ENCODE results near the gene BTG1.

Gene BTG1

DNA sequence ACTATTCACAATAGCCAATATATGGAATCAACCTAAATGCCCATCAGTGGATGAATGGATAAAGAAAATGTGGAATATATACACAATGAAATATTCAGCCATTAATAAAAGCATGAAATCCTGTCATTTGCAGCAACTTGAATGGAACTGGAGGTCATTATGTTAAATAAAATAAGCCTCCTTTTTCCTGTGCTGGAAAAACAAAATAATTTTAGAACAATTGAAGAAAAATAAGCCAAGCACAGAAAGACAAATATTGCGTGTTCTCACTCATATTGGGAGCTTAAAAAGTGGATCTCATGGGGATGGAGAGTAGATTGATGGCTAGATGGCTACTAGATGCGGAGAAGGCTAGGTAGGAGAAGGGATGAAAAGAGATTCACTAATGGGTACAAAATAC is 6.3 kb upstream of the BTG1 start:
- no peaks in the 10 kb centered on the region for H3K36me3 ChIP-seq
- peaks cover 0 to 3% of the 10 kb centered on the region in 2 experiments for H3K4me1 ChIP-seq (ENCODE audit: control insufficient read depth in 1 of 2, insufficient read depth in 1 of 2, low read depth in 1 of 2, low read length in 1 of 2)
- TF ChIP-seq, protein P1, sequence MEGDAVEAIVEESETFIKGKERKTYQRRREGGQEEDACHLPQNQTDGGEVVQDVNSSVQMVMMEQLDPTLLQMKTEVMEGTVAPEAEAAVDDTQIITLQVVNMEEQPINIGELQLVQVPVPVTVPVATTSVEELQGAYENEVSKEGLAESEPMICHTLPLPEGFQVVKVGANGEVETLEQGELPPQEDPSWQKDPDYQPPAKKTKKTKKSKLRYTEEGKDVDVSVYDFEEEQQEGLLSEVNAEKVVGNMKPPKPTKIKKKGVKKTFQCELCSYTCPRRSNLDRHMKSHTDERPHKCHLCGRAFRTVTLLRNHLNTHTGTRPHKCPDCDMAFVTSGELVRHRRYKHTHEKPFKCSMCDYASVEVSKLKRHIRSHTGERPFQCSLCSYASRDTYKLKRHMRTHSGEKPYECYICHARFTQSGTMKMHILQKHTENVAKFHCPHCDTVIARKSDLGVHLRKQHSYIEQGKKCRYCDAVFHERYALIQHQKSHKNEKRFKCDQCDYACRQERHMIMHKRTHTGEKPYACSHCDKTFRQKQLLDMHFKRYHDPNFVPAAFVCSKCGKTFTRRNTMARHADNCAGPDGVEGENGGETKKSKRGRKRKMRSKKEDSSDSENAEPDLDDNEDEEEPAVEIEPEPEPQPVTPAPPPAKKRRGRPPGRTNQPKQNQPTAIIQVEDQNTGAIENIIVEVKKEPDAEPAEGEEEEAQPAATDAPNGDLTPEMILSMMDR (IDR thresholded peaks at IDR 0.05) = no peak
- no peak overlapping the region for H3K4me3 ChIP-seq (ENCODE audit: low read depth in 1 of 2, low read length in 1 of 2)
- no peak overlapping the region for H3K27ac ChIP-seq
- no peaks in the 10 kb centered on the region for H3K27me3 ChIP-seq
- no peaks in the 10 kb centered on the region for H3K9me3 ChIP-seq

DNA sequence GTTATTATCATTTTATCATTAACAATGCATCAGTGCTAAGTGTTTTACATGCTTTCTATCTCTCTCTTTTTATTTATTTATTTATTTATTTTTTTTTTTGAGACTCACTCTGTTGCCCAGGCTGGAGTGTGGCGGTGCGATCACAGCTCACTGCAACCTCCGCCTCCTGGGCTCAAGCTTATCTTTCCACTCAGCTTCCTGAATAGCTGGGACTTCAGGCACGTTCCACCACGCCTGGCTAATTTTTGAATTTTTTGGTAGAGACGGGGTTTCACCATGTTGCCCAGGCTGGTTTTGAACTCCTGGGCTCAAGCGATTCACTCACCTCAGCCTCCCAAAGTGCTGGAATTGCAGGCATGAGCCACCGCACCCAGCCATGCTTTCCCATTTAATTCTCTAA is 3.9 kb upstream of the BTG1 start:
- TF ChIP-seq, protein P1 (IDR thresholded peaks at IDR 0.05) = no peak
- peaks cover 0 to 11% of the 10 kb centered on the region in 2 experiments for H3K4me1 ChIP-seq (ENCODE audit: control insufficient read depth in 1 of 2, insufficient read depth in 1 of 2, low read depth in 1 of 2, low read length in 1 of 2)
- H3K4me3 ChIP-seq (ENCODE audit: low read depth in 1 of 2, low read length in 1 of 2) = no peak overlapping the region
- H3K27ac ChIP-seq = no peak overlapping the region
- no peaks in the 10 kb centered on the region for H3K9me3 ChIP-seq
- no peaks in the 10 kb centered on the region for H3K27me3 ChIP-seq
- no peaks in the 10 kb centered on the region for H3K36me3 ChIP-seq

DNA sequence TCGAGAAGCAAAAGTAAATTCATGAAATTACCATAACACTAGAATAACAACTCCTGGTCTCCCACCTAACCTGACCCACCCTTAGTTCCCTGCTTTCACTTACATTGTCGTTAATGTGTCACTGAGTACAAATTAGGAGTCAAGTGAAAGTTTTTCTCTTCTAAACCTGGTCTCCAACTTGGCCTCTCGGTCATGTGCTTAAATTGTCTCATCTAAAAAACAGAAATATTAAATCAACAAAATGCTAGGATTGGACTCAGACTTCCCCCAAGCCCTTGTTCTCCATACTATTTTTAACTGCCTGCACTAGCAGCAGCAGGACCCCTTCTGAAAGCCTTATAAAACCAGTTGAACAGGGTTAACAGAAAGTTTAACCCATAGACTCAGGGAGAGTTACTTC is 1.8 kb upstream of the BTG1 start:
- H3K9me3 ChIP-seq = no peaks in the 10 kb centered on the region
- peaks cover 0 to 30% of the 10 kb centered on the region in 2 experiments for H3K4me1 ChIP-seq (ENCODE audit: control insufficient read depth in 1 of 2, insufficient read depth in 1 of 2, low read depth in 1 of 2, low read length in 1 of 2)
- no peak overlapping the region for H3K4me3 ChIP-seq (ENCODE audit: low read depth in 1 of 2, low read length in 1 of 2)
- TF ChIP-seq, protein P1 (IDR thresholded peaks at IDR 0.05) = no peak
- H3K27ac ChIP-seq = no peak overlapping the region
- peaks cover 17% of the 10 kb centered on the region for H3K36me3 ChIP-seq
- H3K27me3 ChIP-seq = no peaks in the 10 kb centered on the region

DNA sequence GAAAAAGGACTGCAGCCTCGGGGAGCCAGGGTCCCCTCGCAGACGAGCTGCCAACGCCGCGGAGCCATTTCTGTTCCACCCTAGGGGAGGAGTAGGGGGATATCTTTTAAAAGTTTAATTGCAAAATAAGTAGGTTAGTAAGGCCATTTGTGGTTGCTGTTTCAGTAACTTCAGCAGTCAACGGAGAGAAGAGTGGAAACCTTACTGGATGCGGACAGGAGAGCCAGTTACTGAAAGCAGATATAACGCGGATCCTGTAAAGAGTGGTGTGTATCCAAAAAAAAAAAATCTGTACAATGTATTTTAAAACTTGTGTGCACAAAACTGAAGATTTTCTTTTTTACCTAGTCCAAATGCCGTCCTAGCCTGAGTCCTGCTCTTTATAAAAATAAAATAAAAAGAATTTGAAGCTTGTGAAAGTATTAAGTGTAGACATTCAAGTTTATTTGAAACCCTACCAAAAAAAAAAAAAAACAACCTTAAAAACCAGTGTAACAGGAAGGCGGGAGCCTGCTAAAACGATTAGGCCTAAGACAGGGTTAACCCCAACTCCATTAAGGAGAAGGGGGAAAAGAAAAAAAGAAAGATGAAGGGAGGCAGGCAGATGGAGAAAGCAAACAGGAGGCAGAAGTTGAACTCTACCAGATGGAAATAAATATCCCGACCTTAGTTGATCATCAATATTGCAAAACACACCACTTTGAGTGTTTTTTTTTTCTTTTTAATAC is 1.0 kb upstream of the BTG1 start:
- no peaks in the 10 kb centered on the region for H3K27me3 ChIP-seq

DNA sequence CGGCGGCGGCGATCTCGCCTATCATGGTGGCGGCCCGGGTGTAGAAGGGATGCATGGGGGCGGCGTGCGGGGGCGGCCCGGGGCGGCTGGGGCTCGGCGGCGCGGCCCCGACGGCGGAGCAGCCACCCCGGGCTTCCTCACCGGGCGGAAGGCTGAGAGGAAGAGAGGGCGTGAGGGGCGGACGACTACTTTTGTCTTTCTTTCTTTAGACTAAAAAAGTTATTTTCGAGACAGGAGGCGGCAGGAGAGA is 240 bp downstream of the BTG1 start:
- Histone ChIP-seq H3K9me3 (no peaks in the 10 kb centered on the region), H3K4me3 (ENCODE audit: low read depth in 1 of 2, low read length in 1 of 2) (peak overlapping the region; percentile 80 to 96), H3K36me3 (peaks cover 26% of the 10 kb centered on the region), H3K27me3 (no peaks in the 10 kb centered on the region), H3K27ac (peak overlapping the region; percentile 98), H3K4me1 (ENCODE audit: control insufficient read depth in 1 of 2, insufficient read depth in 1 of 2, low read depth in 1 of 2, low read length in 1 of 2) (peaks cover 0 to 50% of the 10 kb centered on the region in 2 experiments)
- TF ChIP-seq, protein P1 (IDR thresholded peaks at IDR 0.05) = no peak

More for the DNA sequence above, 1.0 kb upstream of the BTG1 start:
- Histone ChIP-seq H3K9me3 (no peaks in the 10 kb centered on the region), H3K4me1 (ENCODE audit: control insufficient read depth in 1 of 2, insufficient read depth in 1 of 2, low read depth in 1 of 2, low read length in 1 of 2) (peaks cover 0 to 38% of the 10 kb centered on the region in 2 experiments), H3K36me3 (peaks cover 26% of the 10 kb centered on the region), H3K27ac (peak overlapping the region; percentile 98), H3K4me3 (ENCODE audit: low read depth in 1 of 2, low read length in 1 of 2) (peak overlapping the region; percentile 80 to 96)
- TF ChIP-seq, protein P1 (IDR thresholded peaks at IDR 0.05) = no peak

All from neutrophil (primary cell).